ENCODE data around the gene CENPP.

DNA sequence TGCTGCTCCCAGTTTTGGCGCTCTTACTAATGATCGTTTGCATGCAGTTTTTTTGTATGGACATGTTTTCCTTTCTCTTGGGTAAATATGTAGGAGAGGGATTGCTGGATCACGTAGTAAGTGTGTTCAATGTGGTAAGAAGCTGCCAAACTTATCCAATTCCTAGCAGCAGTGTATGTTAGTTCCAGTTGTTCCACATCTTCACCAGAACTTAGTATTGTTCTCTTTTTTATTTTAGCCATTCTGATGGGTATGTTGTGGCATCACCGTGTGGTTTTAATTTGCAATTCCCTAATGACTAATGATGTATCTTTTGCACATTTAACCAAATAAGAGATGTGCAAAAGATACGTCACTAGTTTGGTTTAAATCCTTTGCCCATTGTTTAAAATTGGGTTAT, 278.2 kb downstream of the CENPP start:
- TF ChIP-seq, protein P1, sequence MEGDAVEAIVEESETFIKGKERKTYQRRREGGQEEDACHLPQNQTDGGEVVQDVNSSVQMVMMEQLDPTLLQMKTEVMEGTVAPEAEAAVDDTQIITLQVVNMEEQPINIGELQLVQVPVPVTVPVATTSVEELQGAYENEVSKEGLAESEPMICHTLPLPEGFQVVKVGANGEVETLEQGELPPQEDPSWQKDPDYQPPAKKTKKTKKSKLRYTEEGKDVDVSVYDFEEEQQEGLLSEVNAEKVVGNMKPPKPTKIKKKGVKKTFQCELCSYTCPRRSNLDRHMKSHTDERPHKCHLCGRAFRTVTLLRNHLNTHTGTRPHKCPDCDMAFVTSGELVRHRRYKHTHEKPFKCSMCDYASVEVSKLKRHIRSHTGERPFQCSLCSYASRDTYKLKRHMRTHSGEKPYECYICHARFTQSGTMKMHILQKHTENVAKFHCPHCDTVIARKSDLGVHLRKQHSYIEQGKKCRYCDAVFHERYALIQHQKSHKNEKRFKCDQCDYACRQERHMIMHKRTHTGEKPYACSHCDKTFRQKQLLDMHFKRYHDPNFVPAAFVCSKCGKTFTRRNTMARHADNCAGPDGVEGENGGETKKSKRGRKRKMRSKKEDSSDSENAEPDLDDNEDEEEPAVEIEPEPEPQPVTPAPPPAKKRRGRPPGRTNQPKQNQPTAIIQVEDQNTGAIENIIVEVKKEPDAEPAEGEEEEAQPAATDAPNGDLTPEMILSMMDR (IDR thresholded peaks at IDR 0.05): no peak
- no peak for TF ChIP-seq POLR2A (IDR thresholded peaks at IDR 0.05)

All from thyroid gland (tissue), 4 donors.